ENCODE data around the gene CDK10.
A peak's percentile ranks its signal among the peaks of the same experiment; 100 is the strongest.

The CDK10 gene

DNA sequence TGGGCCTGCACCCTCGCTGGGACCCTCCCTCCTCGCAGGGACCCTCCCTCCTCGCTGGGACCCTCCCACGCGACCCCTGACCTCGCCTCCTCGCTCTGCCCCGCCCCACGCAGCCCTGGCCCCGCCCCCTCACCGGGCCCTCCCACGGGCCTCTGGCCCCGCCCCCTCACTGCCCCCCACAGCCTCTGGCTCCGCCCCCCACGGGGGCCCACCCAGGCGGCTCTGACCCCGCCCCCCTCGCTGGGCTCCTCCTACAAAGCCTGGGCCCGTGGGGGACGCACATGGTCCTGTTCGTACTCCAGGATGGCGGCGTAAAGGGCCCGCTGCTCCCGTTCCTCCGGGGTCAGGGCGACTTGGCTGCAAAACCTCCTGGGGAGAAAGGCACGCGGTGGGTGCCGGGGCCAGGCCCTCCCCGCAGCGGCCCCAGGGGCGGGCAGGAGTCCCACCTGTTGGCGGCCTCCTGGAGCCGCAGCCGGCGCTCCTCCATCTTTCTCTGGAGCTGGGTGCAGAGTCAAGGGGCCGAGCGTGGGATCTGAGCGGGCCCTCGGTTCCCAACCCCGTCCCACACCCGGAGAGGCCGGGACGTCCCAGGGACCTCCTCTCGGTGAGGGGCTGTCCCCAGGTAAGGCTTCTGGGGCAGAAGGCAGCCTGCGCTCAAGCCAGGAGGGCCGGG, 25.2 kb downstream of the CDK10 start:
- peak; percentile 21 to 31 for DNase-seq (ENCODE audit: low read depth in 2 of 2)

DNA sequence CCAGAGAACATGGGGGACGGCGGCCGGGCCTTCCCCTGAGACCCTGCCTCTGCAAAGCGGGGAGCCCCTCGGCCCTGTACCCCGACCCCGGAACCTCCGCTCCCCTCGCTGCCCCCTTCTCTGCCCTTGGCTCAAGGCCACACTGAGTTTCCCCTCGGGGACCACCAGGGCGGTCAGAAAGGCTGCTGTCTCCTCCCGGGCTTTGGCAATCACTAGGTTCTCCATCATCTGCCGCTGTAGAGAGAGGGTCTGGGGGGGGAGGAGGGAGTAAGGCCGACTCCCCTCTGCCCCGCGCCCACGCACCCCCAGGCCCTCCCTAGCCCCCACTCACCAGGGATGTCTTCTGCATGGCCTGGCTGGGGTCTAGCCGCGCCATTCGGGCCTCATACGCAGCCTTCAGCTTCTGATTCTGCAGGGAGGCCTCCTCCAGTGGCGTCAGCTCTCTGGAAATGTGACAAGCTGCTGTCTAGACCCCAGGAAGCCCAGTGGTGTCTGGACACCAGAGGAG, 25.8 kb downstream of the CDK10 start:
- no peak for DNase-seq (ENCODE audit: low read depth in 2 of 2)

DNA sequence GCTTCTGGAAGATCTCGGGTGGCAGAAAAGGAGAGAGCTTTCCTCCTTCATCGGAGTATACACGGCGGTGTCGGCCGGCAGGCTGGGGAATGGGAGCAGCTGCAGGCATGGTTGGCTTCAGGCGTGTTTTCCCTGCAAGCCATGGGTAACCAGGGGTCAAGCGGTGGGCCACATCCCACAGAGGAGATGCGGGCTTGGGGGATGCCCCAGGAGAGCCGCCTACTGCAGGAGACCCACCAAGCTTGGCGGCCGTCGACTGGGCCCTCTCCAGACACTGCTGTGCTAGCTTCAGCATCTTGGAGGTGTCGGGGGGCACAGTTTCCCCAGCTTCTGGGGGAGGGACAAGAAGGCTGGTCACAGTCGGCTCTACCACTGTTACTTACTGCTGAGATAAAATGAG, 30.0 kb downstream of the CDK10 start:
- DNase-seq (ENCODE audit: low read depth in 2 of 2): no peak

DNA sequence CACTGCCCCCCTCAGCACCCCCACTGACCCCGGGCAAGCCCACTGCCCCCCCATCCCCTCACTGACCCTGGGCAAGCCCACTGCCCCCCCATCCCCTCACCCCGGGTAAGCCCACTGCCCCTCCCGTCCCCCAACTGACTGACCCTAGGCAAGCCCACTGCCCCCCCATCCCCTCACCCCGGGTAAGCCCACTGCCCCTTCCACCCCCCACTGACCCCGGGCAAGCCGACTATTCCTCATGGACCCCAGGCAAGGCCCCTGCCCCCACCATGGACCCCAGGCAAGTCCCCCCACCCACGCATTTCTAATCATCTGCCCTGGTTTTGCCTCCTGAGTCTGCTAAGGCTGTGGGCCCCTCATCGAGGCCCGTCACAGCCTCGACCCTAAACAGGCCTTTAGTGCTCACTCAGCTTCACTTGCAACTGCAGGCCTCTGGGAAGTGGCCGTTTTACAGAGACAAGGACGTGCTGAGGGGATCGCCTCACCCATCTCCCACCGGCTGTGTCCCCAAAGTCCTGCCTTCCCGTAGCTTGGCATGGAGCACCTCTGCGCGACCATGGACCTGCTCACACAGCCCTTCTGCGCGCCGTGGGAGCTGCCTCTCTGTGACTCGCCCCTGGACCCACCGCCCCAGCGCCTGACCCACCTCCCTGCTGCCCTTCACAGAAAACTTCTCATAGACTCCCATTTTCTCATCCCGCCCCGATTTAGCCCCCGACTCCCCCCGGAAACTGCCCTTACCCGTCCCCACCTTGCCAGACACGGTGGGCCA, 30.6 kb downstream of the CDK10 start:
- no peak for DNase-seq (ENCODE audit: low read depth in 2 of 2)

DNA sequence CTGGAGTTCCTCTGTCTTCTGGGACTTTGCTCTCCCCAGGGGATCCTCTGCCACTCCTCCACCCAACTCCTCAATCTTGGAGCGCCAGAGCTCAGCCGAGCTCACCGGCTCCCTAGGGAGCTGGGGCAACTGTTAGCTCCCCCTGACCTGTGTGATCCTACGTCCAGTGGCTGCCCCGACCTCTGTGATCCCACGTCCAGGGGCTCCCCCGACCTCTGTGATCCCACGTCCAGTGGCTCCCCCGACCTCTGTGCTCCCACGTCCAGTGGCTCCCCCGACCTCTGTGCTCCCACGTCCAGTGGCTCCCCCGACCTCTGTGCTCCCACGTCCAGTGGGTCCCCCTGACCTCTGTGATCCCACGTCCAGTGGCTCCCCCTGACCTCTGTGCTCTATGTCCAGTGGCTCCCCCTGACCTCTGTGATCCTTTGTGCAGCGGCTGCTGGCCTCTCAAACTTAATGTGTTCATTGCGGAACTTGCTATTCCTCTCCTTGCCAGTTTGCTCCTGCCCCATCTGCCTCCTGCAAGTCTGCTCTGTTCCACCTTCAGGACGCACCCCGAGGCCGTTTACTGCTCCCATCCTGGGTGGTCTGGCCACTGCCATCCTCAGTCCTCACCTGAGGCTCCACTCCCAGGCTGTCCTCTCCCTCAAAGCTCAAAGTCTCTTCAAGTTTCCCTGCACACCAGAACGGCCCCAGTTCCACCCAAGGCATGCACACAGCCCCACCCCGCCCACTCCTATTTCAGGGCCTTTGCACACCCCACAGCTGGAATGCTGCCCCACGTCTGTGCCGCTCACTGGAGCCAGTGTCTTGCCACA, 31.4 kb downstream of the CDK10 start:
- no peak for DNase-seq (ENCODE audit: low read depth in 2 of 2)

DNA sequence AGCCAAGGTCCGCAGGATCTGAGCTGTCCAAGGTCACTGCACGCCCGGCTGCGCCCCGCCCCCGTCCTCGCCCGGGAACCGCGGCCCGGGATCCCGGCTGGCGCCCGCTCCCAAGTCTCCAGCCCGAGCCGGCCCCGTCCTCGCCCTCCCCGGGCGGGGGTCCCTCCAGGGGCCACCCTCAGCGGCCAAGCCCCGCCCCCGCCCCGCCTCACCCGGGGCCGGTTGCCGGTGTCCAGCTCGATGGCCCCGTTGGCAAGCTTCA, 34.0 kb downstream of the CDK10 start:
- no peak for DNase-seq (ENCODE audit: low read depth in 2 of 2)

DNA sequence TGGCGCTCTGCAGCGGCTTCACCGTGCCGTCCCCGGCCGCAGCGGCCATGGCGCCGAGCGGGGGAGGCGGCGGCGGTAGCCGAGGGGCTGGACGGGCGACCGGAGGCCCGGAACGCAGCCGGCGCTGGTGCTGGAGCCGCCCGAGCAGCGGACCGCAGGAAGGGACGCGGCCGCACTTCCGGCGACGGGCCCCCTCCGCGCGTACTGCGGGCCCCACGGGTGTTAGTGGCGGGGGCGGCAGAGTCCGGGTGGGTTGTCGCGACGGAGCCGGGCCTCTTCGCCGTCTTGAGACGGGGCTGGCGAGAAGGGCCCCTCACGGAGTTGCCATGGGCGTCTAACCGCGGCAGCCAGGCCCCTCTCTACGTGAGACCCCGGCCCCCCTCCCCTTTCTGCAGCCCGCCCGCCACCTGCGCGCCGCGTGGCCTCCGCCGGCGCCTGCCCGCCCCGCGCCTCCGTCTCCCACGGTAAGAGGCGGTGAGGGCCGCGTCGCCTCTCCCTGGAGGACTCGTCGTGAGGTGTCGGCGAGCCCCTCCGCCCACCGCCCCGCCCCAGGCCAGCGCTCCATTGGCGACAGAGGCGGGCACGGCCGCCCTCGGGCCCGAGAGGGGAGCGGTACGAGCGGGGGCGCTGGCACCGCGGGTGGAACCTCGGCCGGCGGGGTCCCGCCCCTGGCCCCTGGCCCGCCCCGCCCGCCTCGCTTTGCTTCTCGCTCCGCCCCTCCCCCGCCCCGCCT, 34.5 kb downstream of the CDK10 start, which contains the start of the genes VPS9D1 and ZNF276:
VPS9D1 (minus strand) TSS at position 86 of the 733 bp plus-strand sequence; CDS start at position 49, 37 bp downstream.
ZNF276 (plus strand) TSS at position 725 of the 733 bp plus-strand sequence. CDS start 104 bp downstream, outside the sequence.
- DNase-seq (ENCODE audit: low read depth in 2 of 2): peak; percentile 24 to 38

DNA sequence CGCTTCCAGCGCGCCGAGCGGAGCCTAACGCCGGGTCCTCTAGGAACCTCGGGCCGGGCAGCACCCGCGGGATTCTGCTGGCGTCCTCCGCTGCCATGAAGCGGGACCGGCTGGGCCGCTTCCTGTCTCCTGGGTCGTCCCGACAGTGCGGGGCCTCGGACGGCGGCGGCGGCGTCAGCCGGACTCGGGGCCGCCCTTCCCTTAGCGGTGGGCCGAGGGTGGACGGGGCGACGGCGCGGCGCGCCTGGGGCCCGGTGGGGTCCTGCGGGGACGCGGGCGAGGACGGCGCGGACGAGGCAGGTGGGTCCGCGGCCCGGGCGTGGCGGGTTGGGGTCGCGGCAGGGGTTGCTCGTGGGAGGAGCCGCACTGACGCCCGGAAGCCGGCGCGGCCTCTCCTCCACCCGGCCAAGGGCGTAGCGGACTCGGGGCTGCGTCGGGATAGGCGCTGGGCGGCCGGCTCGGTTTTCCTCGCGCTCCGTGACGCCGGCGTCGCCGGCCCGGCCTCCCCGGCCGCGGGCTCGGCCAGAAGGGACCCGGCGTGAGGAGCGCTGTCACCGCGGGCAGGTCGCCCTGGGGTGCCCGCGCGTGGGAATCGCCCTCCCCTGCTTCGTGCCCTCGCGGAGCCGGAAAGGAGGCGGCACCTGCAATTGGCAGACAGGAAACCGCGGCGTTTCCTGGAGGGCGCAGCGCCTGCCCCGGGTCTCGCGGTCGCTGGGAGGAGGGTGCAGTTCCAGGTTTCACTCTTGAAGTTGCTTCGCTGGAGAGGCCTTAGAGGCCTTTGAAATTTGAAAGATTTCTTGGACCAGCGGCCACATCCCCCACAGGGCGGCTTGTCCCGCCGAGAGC, 35.3 kb downstream of the CDK10 start:
- no peak for DNase-seq (ENCODE audit: low read depth in 2 of 2)

DNA sequence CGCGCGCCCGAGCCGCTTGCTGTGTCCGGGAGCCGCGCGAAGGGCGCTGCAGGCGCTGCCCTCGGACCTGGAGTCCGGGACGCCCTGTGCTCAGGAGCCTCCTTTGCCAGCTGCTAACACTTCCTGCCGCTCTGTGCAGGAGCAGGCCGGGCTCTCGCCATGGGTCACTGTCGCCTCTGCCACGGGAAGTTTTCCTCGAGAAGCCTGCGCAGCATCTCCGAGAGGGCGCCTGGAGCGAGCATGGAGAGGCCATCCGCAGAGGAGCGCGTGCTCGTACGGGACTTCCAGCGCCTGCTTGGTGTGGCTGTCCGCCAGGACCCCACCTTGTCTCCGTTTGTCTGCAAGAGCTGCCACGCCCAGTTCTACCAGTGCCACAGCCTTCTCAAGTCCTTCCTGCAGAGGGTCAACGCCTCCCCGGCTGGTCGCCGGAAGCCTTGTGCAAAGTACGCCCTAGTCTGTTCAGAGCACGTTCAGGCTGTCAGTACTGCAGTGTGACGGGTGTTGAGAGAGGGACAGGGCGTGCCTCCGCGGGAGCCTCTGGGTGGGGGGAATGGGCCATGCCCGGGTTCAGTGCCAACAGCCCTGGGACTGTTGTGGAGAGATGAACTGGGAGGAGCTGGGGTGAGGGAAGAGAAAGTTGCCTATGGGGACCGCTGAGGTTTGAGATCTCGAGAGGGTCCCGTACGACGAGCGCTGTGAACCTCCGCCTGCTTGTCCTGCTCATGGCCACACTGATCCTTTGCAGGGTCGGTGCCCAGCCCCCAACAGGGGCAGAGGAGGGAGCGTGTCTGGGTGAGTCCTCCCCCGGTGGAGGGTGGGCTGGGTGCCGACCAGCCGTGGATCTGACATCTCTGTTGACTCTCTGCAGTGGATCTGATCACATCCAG, 36.1 kb downstream of the CDK10 start:
- no peak for DNase-seq (ENCODE audit: low read depth in 2 of 2)

DNA sequence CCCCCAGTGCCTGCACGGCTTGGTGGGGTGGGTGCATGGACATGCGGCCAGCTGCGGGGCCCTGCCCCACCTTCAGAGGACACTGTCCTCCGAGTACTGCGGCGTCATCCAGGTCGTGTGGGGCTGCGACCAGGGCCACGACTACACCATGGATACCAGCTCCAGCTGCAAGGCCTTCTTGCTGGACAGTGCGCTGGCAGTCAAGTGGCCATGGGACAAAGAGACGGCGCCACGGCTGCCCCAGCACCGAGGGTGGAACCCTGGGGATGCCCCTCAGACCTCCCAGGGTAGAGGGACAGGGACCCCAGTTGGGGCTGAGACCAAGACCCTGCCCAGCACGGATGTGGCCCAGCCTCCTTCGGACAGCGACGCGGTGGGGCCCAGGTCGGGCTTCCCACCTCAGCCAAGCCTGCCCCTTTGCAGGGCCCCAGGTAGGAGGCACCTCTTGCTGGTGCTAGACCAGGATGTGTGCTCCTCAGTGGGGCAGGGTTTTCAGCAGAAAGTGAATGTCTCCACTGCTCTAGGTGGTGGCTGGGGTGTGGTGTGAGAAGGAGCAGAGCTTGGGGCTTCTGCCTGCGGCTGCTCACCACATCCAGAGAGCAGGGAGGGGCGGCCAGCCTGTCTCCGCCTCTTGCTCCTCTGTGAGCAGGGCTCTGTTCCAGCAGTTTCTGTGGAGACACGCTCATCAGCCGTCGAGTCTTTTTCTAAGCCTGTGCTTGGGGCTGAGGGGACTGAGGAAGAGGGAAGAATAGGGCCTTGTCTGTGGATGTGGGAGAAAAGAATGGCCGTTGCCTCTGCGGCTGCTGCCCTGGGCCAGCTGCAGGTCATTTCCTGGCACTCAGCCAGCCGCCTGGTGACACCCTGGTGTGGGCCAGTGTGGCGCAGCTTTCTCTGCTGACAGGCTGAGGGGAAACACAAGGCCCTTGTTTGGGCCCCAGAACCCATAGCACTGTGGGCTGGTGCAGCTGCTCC, 37.1 kb downstream of the CDK10 start:
- DNase-seq (ENCODE audit: low read depth in 2 of 2): no peak

DNA sequence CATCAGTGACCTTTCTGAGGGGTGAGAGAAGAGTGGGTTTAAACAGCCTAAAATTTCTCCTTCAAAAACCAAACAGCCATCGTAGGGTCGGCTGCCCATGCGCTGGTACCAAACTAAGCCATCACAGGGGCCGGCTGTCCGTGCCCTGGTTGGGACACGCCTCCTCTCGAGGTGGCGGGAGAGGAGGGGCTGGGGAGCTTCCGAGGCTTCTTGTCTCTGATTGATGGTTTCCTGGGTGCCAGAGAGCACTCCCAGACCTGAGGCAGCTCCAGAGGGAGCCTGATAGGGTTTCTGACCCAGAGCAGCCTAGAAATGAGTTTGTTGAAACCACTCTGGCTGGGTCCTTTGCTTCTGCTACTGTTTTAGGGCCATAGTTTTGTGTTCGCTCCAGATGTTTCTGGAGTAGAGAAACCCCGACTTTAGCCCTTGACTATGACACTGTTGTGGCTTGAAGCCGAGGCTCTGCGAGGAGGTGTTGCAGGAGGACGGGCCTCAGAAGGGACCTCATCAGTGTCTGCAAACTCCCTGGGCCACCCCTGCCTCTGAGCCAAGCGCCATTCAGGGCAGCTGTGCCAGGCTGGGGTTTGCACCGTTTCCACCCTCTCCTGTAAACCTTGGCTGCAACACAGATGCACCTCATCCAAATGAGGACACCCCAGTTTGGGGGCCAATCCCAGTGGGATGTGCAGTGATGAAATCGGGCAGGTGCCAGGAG, 41.1 kb downstream of the CDK10 start:
- no peak for DNase-seq (ENCODE audit: low read depth in 2 of 2)

DNA sequence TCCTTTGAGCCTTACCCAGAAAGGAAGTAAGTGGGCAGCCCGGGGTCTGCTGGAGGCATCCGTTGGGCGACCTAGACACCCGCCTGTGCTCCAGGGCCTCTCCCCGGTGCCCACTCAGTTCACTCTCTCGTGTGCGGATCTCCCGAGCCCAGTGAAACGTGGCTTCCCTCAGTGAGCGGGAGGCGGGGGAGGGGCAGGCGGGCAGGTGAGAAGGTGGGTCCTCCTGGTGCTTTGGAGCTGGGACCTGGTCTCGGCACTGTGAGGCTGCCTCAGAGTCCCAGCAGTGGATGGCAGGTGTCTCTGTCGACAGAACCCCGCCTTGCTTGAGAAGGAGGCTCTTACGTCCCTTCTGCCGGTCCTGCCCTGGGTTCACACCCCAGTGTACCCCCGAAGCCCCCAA, 42.8 kb downstream of the CDK10 start:
- DNase-seq (ENCODE audit: low read depth in 2 of 2): no peak

DNA sequence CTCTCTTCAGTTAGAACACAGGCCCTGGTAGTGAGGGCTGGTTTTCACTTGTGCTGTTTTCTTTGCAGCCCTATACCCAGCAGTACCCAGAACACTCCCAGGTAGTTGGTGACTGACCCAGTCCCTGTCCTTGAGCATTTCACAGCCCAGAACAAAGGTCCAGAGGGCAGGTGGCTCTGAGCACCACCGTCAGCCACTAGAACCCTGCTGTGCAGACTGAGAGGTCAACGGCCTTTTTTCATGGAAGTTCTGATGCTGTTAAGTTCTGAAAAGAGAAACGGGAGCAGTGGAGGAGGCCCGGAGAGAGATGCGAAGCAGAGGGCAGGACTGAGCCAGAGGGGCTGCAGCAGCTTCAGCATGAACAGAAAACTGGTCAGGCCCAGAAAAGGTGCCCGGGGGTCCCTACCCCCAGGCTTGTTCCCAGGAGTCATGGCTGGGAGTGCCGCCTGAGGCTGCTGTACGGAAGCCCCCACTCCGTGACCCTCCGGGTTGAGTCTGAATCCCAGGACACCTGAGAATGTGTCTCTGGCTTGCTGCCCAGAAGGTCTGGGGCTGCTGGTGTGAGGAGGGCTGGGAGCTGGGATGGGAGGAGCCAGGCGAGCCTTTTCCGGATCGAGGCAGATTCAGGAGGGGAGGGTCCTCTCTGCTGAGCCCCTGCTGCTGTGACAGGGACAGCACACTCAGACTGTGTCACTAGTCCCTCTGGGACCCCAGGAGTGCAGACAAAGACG, 43.5 kb downstream of the CDK10 start:
- DNase-seq (ENCODE audit: low read depth in 2 of 2): no peak

DNA sequence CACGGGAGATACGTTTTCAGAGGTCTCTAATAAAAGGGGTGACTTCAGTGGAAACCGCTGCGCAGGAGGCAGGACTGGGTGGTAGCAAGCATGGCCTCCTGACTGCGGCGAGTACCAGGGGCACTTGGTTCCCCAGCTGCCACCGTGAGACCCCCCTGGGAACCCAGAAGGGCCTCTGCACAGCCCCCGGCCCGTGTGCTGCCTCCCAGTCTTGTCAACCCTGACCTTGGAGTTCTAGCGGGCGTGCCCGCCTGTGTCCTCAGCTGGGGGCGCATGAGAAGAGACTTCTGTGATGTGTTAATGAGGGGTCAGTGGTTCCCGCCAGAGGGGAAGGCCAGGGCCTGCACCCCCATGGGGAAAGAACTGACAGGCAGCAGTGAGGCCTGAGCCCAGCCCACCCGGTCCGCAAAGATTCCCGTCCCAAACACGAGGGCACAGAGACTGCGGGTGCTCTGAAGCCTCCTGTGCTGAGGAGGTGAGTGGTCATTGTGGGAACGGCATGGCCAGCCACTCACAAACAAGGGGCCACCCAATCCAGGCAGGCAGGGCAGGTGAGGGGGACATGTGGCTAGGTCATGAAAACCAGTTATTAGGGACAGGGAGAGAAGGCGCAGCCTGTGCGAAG, 44.2 kb downstream of the CDK10 start:
- no peak for DNase-seq (ENCODE audit: low read depth in 2 of 2)

DNA sequence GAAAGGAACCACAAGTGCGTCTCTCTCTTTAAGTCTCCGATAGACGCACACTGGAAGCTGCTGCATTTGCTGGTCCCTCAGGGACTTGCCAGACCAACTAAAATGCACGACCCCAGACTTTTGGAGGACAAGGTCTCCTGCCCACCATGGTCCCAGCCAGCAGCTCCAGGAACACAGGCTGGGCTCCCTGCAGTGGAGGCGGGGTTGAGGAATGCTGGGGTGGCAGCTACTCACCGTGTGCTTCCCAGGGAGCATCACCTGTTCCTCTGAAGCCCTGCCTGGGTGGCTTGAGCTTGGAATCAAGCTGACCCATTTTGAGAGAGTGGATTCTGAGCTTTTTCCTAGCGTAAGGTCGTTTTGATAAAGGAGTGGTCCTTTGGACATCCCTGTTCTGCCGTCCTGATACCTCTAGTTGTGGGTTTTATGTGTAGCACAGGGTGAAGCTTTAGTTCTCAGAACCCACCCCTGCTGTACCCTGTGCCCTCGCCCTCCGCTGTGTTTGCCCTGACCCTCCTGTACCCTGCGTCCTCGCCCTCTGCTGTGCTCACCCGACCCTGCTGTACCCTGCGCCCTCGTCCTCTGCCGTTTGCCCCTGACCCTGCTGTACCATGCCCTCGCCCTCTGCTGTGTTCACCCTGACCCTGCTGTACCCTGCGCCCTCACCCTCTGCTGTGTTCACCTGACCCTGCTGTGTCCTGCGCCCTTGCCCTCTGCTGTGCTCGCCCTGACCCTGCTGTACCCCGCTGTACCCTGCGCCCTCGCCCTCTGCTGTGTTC, 45.8 kb downstream of the CDK10 start:
- DNase-seq (ENCODE audit: low read depth in 2 of 2): no peak

DNA sequence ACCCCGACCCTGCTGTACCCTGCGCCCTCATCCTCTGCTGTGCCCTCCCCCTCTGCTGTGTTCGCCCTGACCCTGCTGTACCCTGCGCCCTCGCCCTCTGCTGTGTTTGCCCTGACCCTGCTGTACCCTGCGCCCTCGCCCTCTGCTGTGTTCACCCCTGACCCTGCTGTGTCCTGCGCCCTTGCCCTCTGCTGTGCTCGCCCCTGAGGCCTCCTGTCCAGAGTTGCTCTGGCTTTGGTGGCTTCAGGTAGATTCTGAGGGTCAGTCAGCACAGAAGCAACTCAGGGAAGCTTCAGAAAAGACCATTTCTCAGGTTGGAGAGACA, 46.4 kb downstream of the CDK10 start:
- no peak for DNase-seq (ENCODE audit: low read depth in 2 of 2)
